K562 (cell line): ENCODE data around the gene MAD1L1. TPM values are rescaled to one million over a fixed set of nuclear protein-coding genes. Genes with fewer than 3 reads are reported as not detected.

Experiments used
- BRF1 ChIP-seq: IDR thresholded peaks from 3 replicates; pipeline ENCODE4 v1.6.1; 2011; ENCODE audit warnings: borderline replicate concordance, mild to moderate bottlenecking; ENCODE audit not compliant: insufficient read length; ENCODE audit errors: extremely low read depth
- CAMTA2 ChIP-seq: fragments of 250-450 bp; sonication (Bioruptor Pico); conservative IDR thresholded peaks from 2 replicates; pipeline ENCODE4 v1.5.1; 2022
- CSDE1 ChIP-seq, 2 experiments: fragments of 450-650 bp; IDR thresholded peaks; 2 replicates each; pipeline ENCODE4 v1.6.1; 2016; ENCODE audit warnings: mild to moderate bottlenecking in 1 of 2
- CXXC5 ChIP-seq: fragments of 250-450 bp; sonication (Bioruptor Pico); IDR thresholded peaks from 2 replicates; pipeline ENCODE4 v1.8.0; 2022; ENCODE audit warnings: inconsistent platforms, mild to moderate bottlenecking, moderate library complexity
- HNRNPL ChIP-seq: fragments of 200-400 bp; formaldehyde crosslinking; IDR thresholded peaks from 2 replicates; pipeline ENCODE4 v1.6.1; 2017; ENCODE audit warnings: low read depth, mild to moderate bottlenecking, low read length
- KHSRP ChIP-seq: fragments of 450-650 bp; IDR thresholded peaks from 2 replicates; pipeline ENCODE4 v1.6.1; 2017
- LARP7 ChIP-seq: fragments of 450-650 bp; IDR thresholded peaks from 2 replicates; pipeline ENCODE4 v1.6.1; 2016
- LCOR ChIP-seq: sonication (generic); formaldehyde crosslinking; IDR thresholded peaks from 2 replicates; pipeline ENCODE4 v1.8.0; 2022; ENCODE audit warnings: mild to moderate bottlenecking, missing genetic modification reagents
- NR1H2 ChIP-seq: sonication (generic); formaldehyde crosslinking; IDR thresholded peaks from 2 replicates; pipeline ENCODE4 v1.4.0; 2020; ENCODE audit warnings: mild to moderate bottlenecking, missing genetic modification reagents
- OTX1 ChIP-seq: fragments of 450-650 bp; formaldehyde crosslinking; IDR thresholded peaks from 2 replicates; pipeline ENCODE4 v1.4.0; 2022; ENCODE audit warnings: mild to moderate bottlenecking
- POLR2AphosphoS2 ChIP-seq: IDR thresholded peaks from 2 replicates; pipeline ENCODE4 v1.6.1; 2012; ENCODE audit warnings: low read length, improper control_type of control experiment
- PRMT5 ChIP-seq: sonication (generic); formaldehyde crosslinking; IDR thresholded peaks from 2 replicates; pipeline ENCODE4 v1.5.0; 2020; ENCODE audit warnings: missing genetic modification reagents
- SAFB ChIP-seq: fragments of 200-400 bp; formaldehyde crosslinking; IDR thresholded peaks from 2 replicates; pipeline ENCODE4 v1.6.1; 2017; ENCODE audit warnings: low read depth, low read length, borderline replicate concordance
- SIN3B ChIP-seq: fragments of 450-650 bp; IDR thresholded peaks from 2 replicates; pipeline ENCODE4 v1.6.1; 2017; ENCODE audit warnings: low read depth, mild to moderate bottlenecking, moderate library complexity
- TAF15 ChIP-seq: fragments of 200-400 bp; formaldehyde crosslinking; IDR thresholded peaks from 2 replicates; pipeline ENCODE4 v1.6.1; 2017; ENCODE audit warnings: mild to moderate bottlenecking, low read depth, low read length, moderate library complexity
- TAL1 ChIP-seq: fragments of 450-650 bp; IDR thresholded peaks from 2 replicates; pipeline ENCODE4 v1.6.1; 2016; ENCODE audit warnings: mild to moderate bottlenecking
- TRIM24 ChIP-seq, 2 experiments: fragments of 450-650 bp; IDR thresholded peaks; 2 replicates each; pipeline ENCODE4 v1.6.1; 2016
- TSC22D4 ChIP-seq: fragments of 450-650 bp; IDR thresholded peaks from 2 replicates; pipeline ENCODE4 v1.6.1; 2016; ENCODE audit warnings: missing genetic modification characterization, missing biosample characterization, control low read depth
- WHSC1 ChIP-seq: IDR thresholded peaks from one replicate; pipeline ENCODE4 v1.6.1; 2012; ENCODE audit warnings: low read length, control low read depth, inconsistent platforms
- polyA plus RNA-seq, 8 experiments: library from polyadenylated mRNA; depleted of rRNA in 4 of 8; stranded (reverse) in 5 of 8; unstranded in 3 of 8; fragments of >200 nt; fragmentation: Nextera tagmentation in 2 of 8; fragmentation: Illumina TruSeq in 1 of 8; extraction: Ambion mirVana in 2 of 8; extraction: Trizol in 1 of 8; gene quantifications; 2 replicates each; pipeline versions ENCODE4 v1.2.1 to v1.2.3, GENCODE V29; 2011 to 2014; ENCODE audit warnings: inconsistent platforms in 1 of 8, missing spikeins in 1 of 8
- total RNA-seq, 7 experiments: library from RNA; depleted of rRNA in 6 of 7; stranded (reverse); fragments of >200 nt in 6 of 7; fragmentation: Illumina TruSeq in 2 of 7; extraction: Trizol in 2 of 7; gene quantifications; 2 replicates each; pipeline versions ENCODE4 v1.2.1 to v1.2.3, GENCODE V29; 2011 to 2021; ENCODE audit warnings: low replicate concordance in 1 of 7
- TF ChIP-seq, protein P1 (sequence below): conservative IDR thresholded peaks from 2 replicates; pipeline ENCODE4 v1.6.1; 2011; ENCODE audit warnings: low read depth, mild to moderate bottlenecking, low read length; ENCODE audit not compliant: control insufficient read depth
- TF ChIP-seq, protein P2 (sequence below): IDR thresholded peaks from 2 replicates; pipeline ENCODE4 v1.6.1; 2012; ENCODE audit warnings: low read depth, low read length, improper control_type of control experiment, borderline replicate concordance
- TF ChIP-seq, protein P3 (sequence below): fragments of 200-800 bp; sonication (Bioruptor generic); IDR thresholded peaks from 2 replicates; pipeline ENCODE4 v1.6.1; 2016; ENCODE audit warnings: missing genetic modification characterization, missing compliant biosample characterization
- TF ChIP-seq, protein P4 (sequence below): fragments of 250-450 bp; sonication (Bioruptor Pico); IDR thresholded peaks from 2 replicates; pipeline ENCODE4 v1.5.0; 2021

MAD1L1 gene
- total and polyA plus RNA-seq, 9 of the 15 experiments (the other 6 are each of a cell fraction or from before 2014, with no cell fraction given) = 1.7 to 89.7 (median 18.0) TPM

- TF ChIP-seq LCOR (CRISPR knock-in tag) (no peak), TAL1 (peak; percentile 60), TAF15 (no peak), TSC22D4 (tag) (no peak), CAMTA2 (CRISPR knock-in tag) (no peak), NR1H2 (CRISPR knock-in tag) (no peak), TRIM24 (IDR thresholded peaks at IDR 0.05) (no peak), CXXC5 (CRISPR knock-in tag) (no peak), WHSC1 (no peak), HNRNPL (no peak), OTX1 (CRISPR knock-in tag) (no peak), LARP7 (no peak), POLR2AphosphoS2 (no peak), BRF1 (no peak), SAFB (no peak), KHSRP (no peak), CSDE1 (IDR thresholded peaks at IDR 0.05) (no peak), PRMT5 (CRISPR knock-in tag) (no peak), SIN3B (no peak)
- TF ChIP-seq, protein P1, sequence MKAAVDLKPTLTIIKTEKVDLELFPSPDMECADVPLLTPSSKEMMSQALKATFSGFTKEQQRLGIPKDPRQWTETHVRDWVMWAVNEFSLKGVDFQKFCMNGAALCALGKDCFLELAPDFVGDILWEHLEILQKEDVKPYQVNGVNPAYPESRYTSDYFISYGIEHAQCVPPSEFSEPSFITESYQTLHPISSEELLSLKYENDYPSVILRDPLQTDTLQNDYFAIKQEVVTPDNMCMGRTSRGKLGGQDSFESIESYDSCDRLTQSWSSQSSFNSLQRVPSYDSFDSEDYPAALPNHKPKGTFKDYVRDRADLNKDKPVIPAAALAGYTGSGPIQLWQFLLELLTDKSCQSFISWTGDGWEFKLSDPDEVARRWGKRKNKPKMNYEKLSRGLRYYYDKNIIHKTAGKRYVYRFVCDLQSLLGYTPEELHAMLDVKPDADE = no peak; the same call in 1 of the 2 replicates
- TF ChIP-seq, protein P2, sequence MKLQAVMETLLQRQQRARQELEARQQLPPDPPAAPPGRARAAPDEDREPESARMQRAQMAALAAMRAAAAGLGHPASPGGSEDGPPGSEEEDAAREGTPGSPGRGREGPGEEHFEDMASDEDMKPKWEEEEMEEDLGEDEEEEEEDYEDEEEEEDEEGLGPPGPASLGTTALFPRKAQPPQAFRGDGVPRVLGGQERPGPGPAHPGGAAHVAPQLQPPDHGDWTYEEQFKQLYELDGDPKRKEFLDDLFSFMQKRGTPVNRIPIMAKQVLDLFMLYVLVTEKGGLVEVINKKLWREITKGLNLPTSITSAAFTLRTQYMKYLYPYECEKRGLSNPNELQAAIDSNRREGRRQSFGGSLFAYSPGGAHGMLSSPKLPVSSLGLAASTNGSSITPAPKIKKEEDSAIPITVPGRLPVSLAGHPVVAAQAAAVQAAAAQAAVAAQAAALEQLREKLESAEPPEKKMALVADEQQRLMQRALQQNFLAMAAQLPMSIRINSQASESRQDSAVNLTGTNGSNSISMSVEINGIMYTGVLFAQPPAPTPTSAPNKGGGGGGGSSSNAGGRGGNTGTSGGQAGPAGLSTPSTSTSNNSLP = no peak
- TF ChIP-seq, protein P3, sequence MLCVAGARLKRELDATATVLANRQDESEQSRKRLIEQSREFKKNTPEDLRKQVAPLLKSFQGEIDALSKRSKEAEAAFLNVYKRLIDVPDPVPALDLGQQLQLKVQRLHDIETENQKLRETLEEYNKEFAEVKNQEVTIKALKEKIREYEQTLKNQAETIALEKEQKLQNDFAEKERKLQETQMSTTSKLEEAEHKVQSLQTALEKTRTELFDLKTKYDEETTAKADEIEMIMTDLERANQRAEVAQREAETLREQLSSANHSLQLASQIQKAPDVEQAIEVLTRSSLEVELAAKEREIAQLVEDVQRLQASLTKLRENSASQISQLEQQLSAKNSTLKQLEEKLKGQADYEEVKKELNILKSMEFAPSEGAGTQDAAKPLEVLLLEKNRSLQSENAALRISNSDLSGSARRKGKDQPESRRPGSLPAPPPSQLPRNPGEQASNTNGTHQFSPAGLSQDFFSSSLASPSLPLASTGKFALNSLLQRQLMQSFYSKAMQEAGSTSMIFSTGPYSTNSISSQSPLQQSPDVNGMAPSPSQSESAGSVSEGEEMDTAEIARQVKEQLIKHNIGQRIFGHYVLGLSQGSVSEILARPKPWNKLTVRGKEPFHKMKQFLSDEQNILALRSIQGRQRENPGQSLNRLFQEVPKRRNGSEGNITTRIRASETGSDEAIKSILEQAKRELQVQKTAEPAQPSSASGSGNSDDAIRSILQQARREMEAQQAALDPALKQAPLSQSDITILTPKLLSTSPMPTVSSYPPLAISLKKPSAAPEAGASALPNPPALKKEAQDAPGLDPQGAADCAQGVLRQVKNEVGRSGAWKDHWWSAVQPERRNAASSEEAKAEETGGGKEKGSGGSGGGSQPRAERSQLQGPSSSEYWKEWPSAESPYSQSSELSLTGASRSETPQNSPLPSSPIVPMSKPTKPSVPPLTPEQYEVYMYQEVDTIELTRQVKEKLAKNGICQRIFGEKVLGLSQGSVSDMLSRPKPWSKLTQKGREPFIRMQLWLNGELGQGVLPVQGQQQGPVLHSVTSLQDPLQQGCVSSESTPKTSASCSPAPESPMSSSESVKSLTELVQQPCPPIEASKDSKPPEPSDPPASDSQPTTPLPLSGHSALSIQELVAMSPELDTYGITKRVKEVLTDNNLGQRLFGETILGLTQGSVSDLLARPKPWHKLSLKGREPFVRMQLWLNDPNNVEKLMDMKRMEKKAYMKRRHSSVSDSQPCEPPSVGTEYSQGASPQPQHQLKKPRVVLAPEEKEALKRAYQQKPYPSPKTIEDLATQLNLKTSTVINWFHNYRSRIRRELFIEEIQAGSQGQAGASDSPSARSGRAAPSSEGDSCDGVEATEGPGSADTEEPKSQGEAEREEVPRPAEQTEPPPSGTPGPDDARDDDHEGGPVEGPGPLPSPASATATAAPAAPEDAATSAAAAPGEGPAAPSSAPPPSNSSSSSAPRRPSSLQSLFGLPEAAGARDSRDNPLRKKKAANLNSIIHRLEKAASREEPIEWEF = no peak
- TF ChIP-seq, protein P4, sequence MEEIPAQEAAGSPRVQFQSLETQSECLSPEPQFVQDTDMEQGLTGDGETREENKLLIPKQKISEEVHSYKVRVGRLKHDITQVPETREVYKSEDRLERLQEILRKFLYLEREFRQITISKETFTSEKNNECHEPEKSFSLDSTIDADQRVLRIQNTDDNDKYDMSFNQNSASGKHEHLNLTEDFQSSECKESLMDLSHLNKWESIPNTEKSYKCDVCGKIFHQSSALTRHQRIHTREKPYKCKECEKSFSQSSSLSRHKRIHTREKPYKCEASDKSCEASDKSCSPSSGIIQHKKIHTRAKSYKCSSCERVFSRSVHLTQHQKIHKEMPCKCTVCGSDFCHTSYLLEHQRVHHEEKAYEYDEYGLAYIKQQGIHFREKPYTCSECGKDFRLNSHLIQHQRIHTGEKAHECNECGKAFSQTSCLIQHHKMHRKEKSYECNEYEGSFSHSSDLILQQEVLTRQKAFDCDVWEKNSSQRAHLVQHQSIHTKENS (CRISPR knock-in tag) = no peak
Measured at GRCh38 chr7:2282185-2282751, 49.5 kb upstream of the MAD1L1 start (continued).
